Breast epithelium (tissue), 4 donors: ENCODE results near the gene DIPK1C. TPM values are rescaled to one million over a fixed set of nuclear protein-coding genes. Genes with fewer than 3 reads are reported as not detected.

Source experiments
- DNase-seq, 2 donors: peaks; one replicate each; pipeline ENCODE4 v3.0.0-alpha.2; 2019; ENCODE audit warnings: low spot score in 2 of 2
- H3K27ac ChIP-seq, 2 donors: fragments of 200-600 bp; sonication (generic) in 1 of 2; one replicate each; pipeline ENCODE4 v1.5.1; 2016 to 2019; ENCODE audit warnings: mild to moderate bottlenecking in 1 of 2
- H3K27me3 ChIP-seq, 2 donors: fragments of 200-600 bp; sonication (generic) in 1 of 2; one replicate each; pipeline versions ENCODE4 v1.5.1 to v1.6.0; 2017 to 2019; ENCODE audit warnings: control low read depth in 1 of 2, mild to moderate bottlenecking in 1 of 2
- H3K36me3 ChIP-seq: fragments of 200-600 bp; one replicate; pipeline ENCODE4 v1.5.1; 2019
- H3K4me1 ChIP-seq, 2 donors: fragments of 200-600 bp; sonication (generic); one replicate each; pipeline ENCODE4 v1.5.1; 2016 to 2019; ENCODE audit warnings: control low read depth in 1 of 2
- H3K4me3 ChIP-seq, 3 donors: fragments of 200-600 bp; sonication (generic); 1 replicate in 2 of 3; 2 replicates in 1 of 3; pipeline ENCODE4 v1.5.1; 2016 to 2019; ENCODE audit warnings: mild to moderate bottlenecking in 3 of 3, moderate library complexity in 2 of 3
- H3K9me3 ChIP-seq, 2 donors: fragments of 200-600 bp; sonication (generic) in 1 of 2; one replicate each; pipeline ENCODE4 v1.5.1; 2016 to 2019; ENCODE audit warnings: control low read depth in 1 of 2
- CTCF ChIP-seq, 3 donors: fragments of 450-650 bp; IDR thresholded peaks; one replicate each; pipeline ENCODE4 v1.5.1; 2016 to 2017; ENCODE audit warnings: antibody characterized with exemption in 3 of 3, mild to moderate bottlenecking in 3 of 3, moderate library complexity in 3 of 3
- POLR2A ChIP-seq: fragments of 450-650 bp; IDR thresholded peaks from one replicate; pipeline ENCODE4 v1.6.1; 2016; ENCODE audit warnings: antibody characterized with exemption, mild to moderate bottlenecking, moderate library complexity
- POLR2AphosphoS5 ChIP-seq, 3 donors: sonication (generic); formaldehyde crosslinking; IDR thresholded peaks; one replicate each; pipeline ENCODE4 v1.6.1; 2017; ENCODE audit warnings: antibody characterized with exemption in 3 of 3
- intact Hi-C: fragments of 100-400 bp; cut with DNase I; formaldehyde crosslinking; loops from one replicate; pipeline ENCODE4 v1.15.1; 2023; ENCODE audit warnings: low total_unique reads
- total RNA-seq, 3 donors: library from RNA; depleted of rRNA; stranded (reverse); fragments of >200 nt; gene quantifications; one replicate each; pipeline ENCODE4 v1.1.0, GENCODE V29; 2016

DIPK1C gene
- total RNA-seq, 3 donors from 2014 or later: 0.16 TPM; not detected in 2

DNA sequence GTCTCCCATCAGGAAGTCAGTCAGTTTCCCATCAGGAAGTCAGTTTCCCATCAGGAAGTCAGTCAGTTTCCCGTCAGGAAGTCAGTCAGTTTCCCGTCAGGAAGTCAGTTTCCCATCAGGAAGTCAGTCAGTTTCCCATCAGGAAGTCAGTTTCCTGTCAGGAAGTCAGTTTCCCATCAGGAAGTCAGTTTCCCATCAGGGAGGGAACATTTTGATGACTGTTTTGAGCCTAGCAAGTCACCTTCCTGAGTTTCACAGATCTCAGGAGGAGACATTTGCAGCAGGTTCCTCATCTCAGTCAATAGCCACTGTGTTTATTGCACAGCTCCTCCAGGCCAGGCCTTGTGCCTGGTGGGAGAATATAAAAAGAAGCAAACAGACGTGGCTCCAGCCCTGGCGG, 31.9 kb downstream of the DIPK1C start:
- no peaks in the 10 kb centered on the region for H3K36me3 ChIP-seq
- H3K27ac ChIP-seq: no peak overlapping the region
- no peaks in the 10 kb centered on the region for H3K9me3 ChIP-seq
- intact Hi-C loops: no loop called here
- H3K4me3 ChIP-seq: no peak overlapping the region
- H3K27me3 ChIP-seq: no peaks in the 10 kb centered on the region
- H3K4me1 ChIP-seq: no peaks in the 10 kb centered on the region
- TF ChIP-seq POLR2AphosphoS5 (IDR thresholded peaks at IDR 0.05): no peak
- TF ChIP-seq POLR2A: no peak
- TF ChIP-seq CTCF (IDR thresholded peaks at IDR 0.05): no peak
- no peak for DNase-seq

GRCh38 chr18:74422541-74422940, 34.6 kb downstream of the DIPK1C start:
- Histone ChIP-seq H3K27ac (no peak overlapping the region), H3K4me3 (no peak overlapping the region), H3K4me1 (no peaks in the 10 kb centered on the region), H3K36me3 (no peaks in the 10 kb centered on the region), H3K9me3 (no peaks in the 10 kb centered on the region), H3K27me3 (no peaks in the 10 kb centered on the region)
- no peak for DNase-seq
- no peak for TF ChIP-seq POLR2A
- no peak for TF ChIP-seq CTCF (IDR thresholded peaks at IDR 0.05)
- no peak for TF ChIP-seq POLR2AphosphoS5 (IDR thresholded peaks at IDR 0.05)
- intact Hi-C loops: no loop called here

DNA sequence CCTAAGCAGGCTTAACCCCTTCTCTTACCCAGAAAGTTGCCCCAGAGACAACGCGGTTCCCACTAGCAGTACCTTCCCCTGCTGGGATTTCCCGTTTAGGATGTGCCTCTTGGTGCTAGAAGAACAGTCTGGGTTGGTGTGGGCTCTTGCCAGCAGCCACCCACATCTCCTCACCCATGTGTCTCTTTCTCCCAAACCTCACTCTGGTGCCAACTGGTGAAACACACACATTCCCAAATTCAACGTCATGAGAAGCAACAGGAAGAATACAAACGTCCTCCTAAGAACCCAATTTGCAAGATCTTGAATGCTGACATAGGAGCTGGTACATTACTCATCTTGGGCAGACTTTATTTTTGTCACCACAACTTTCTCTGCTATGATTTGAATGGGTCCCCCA, 36.2 kb downstream of the DIPK1C start:
- H3K4me3 ChIP-seq: no peak overlapping the region
- intact Hi-C loops: no loop called here
- no peaks in the 10 kb centered on the region for H3K36me3 ChIP-seq
- H3K9me3 ChIP-seq: no peaks in the 10 kb centered on the region
- H3K4me1 ChIP-seq: no peaks in the 10 kb centered on the region
- no peak for DNase-seq
- no peak overlapping the region for H3K27ac ChIP-seq
- TF ChIP-seq POLR2A: no peak
- no peak for TF ChIP-seq POLR2AphosphoS5 (IDR thresholded peaks at IDR 0.05)
- no peak for TF ChIP-seq CTCF (IDR thresholded peaks at IDR 0.05)
- H3K27me3 ChIP-seq: no peaks in the 10 kb centered on the region

DNA sequence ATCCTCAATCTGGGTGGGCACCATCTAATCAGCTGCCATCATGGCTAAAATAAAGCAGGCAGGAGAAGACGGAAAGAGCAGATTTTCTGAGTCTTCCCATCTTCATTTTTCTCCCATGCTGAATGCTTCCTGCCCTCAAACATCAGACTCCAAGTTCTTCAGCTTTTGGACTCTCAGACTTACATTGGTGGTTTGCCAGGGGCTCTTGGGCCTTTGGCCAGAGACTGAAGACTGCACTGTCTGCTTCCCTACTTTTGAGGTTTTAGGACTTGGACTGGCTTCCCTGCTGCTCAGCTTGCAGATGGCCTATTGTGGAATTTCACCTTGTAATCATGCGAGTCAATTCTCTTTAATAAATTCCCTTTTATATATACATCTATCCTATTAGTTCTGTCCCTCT, 36.6 kb downstream of the DIPK1C start:
- DNase-seq: no peak
- H3K4me1 ChIP-seq: no peaks in the 10 kb centered on the region
- TF ChIP-seq POLR2AphosphoS5 (IDR thresholded peaks at IDR 0.05) (no peak), CTCF (IDR thresholded peaks at IDR 0.05) (no peak), POLR2A (no peak)

DNA sequence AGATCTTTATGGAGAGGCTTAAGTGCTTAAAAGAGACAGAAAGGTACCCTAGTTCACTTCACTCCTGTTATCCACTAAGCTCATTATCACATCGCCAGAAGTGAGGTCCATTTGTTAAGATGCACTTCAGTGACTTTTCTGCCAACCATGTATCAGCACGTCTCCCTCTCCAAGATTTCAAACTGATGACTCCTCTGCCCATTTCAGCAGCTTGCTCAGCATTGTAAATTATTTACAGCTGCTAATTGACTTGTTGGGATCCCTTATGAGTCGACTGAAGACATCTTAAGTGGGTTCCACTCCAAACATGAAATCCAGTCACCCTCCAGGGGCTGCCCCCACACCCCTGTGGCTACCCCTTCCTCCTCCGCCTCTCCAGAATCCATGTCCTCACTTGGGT, 37.3 kb downstream of the DIPK1C start:
- H3K4me3 ChIP-seq: no peak overlapping the region
- no peaks in the 10 kb centered on the region for H3K9me3 ChIP-seq
- H3K4me1 ChIP-seq: no peaks in the 10 kb centered on the region
- no peaks in the 10 kb centered on the region for H3K36me3 ChIP-seq
- H3K27ac ChIP-seq: no peak overlapping the region
- H3K27me3 ChIP-seq: no peaks in the 10 kb centered on the region
- TF ChIP-seq CTCF (IDR thresholded peaks at IDR 0.05): no peak
- TF ChIP-seq POLR2AphosphoS5 (IDR thresholded peaks at IDR 0.05): no peak
- TF ChIP-seq POLR2A: no peak
- intact Hi-C loops: no loop called here
- no peak for DNase-seq

More for the DNA sequence above, 36.6 kb downstream of the DIPK1C start:
- H3K4me3 ChIP-seq: no peak overlapping the region
- no peaks in the 10 kb centered on the region for H3K9me3 ChIP-seq
- intact Hi-C loops: no loop called here
- no peaks in the 10 kb centered on the region for H3K27me3 ChIP-seq
- no peaks in the 10 kb centered on the region for H3K36me3 ChIP-seq
- H3K27ac ChIP-seq: no peak overlapping the region
